B cell (primary cell): ENCODE results near the gene DPYSL3. TPM values are rescaled to one million over a fixed set of nuclear protein-coding genes. Genes with fewer than 3 reads are reported as not detected.

Experiments used
- ATAC-seq: fragments of 200-7000 bp; cut with Tn5 transposase; one replicate; pipeline ENCODE4 v1.10.0; 2021; ENCODE audit warnings: low read depth, mild to moderate bottlenecking, moderate number of reproducible peaks, moderate library complexity
- CTCF ChIA-PET: fragments of 350-600 bp; sonication (Branson Sonifier 250); formaldehyde crosslinking; loops from one replicate; lab custom pipeline; 2021; ENCODE audit warnings: antibody characterized with exemption, inconsistent platforms; lab: Charles Lee
- POLR2A ChIA-PET: fragments of 350-600 bp; sonication (Branson Sonifier 250); formaldehyde crosslinking; loops from one replicate; lab custom pipeline; 2021; ENCODE audit warnings: antibody characterized with exemption; lab: Charles Lee
- DNase-seq: peaks from one replicate; pipeline ENCODE4 v3.0.0; 2013
- H2AFZ ChIP-seq: 2 replicates; pipeline ENCODE4 v1.6.1; 2012; ENCODE audit warnings: mild to moderate bottlenecking, low read depth, low read length; ENCODE audit not compliant: insufficient read depth, poor library complexity, severe bottlenecking
- H3K27ac ChIP-seq, 2 donors: 1 replicate in 1 of 2; 2 replicates in 1 of 2; pipeline ENCODE4 v1.5.1; 2012 to 2013; ENCODE audit warnings: low read length in 2 of 2, mild to moderate bottlenecking in 2 of 2, moderate library complexity in 1 of 2
- H3K27me3 ChIP-seq, 4 experiments: fragments of 200-600 bp in 1 of 4; sonication (generic) in 1 of 4; replicated peaks in 1 of 4; 1 replicate in 2 of 4; 2 replicates in 2 of 4; pipeline versions ENCODE4 v1.6.1 to v1.7.0; 2013 to 2016; ENCODE audit warnings: low read length in 3 of 4, mild to moderate bottlenecking in 2 of 4, mixed read lengths in 1 of 4, moderate library complexity in 1 of 4; ENCODE audit not compliant: insufficient read depth in 4 of 4, control insufficient read depth in 3 of 4; ENCODE audit errors: control extremely low read depth in 1 of 4
- H3K36me3 ChIP-seq, 2 experiments: replicated peaks in 1 of 2; 1 replicate in 1 of 2; 2 replicates in 1 of 2; pipeline versions ENCODE4 v1.6.1 to v1.7.1; 2013; ENCODE audit warnings: low read length in 1 of 2; ENCODE audit not compliant: insufficient read depth in 2 of 2, control insufficient read depth in 1 of 2; ENCODE audit errors: control extremely low read depth in 1 of 2, extremely low read depth in 1 of 2
- H3K4me1 ChIP-seq, 2 donors: fragments of 200-600 bp in 1 of 2; sonication (generic) in 1 of 2; 1 replicate in 1 of 2; 2 replicates in 1 of 2; pipeline versions ENCODE4 v1.5.1 to v1.6.1; 2013 to 2017; ENCODE audit warnings: low read length in 2 of 2; ENCODE audit not compliant: control insufficient read depth in 2 of 2, insufficient read depth in 2 of 2
- H3K4me2 ChIP-seq: replicated peaks from 2 replicates; pipeline ENCODE3; 2012; ENCODE audit warnings: mild to moderate bottlenecking, low read depth, low read length; ENCODE audit not compliant: poor library complexity, severe bottlenecking
- H3K4me3 ChIP-seq, 5 experiments: fragments of 200-600 bp in 1 of 5; sonication (generic) in 1 of 5; 1 replicate in 3 of 5; 2 replicates in 2 of 5; pipeline versions ENCODE4 v1.5.1 to v1.7.0; 2011 to 2016; ENCODE audit warnings: low read length in 4 of 5, mild to moderate bottlenecking in 4 of 5, low read depth in 2 of 5, control low read depth in 1 of 5, moderate library complexity in 1 of 5; ENCODE audit not compliant: insufficient read depth in 1 of 5; ENCODE audit errors: control extremely low read depth in 1 of 5, extremely low read depth in 1 of 5
- H3K79me2 ChIP-seq: fragments of 200-600 bp; sonication (generic); one replicate; pipeline ENCODE4 v1.6.0; 2016; ENCODE audit warnings: low read length; ENCODE audit not compliant: control insufficient read depth, insufficient read depth
- H3K9ac ChIP-seq: fragments of 200-600 bp; sonication (generic); 2 replicates; pipeline ENCODE4 v1.6.1; 2017; ENCODE audit warnings: mild to moderate bottlenecking, low read length, moderate library complexity
- H3K9me3 ChIP-seq, 3 donors: one replicate each; pipeline versions ENCODE4 v1.6.1 to v1.7.1; 2013; ENCODE audit warnings: low read length in 2 of 3; ENCODE audit not compliant: control insufficient read depth in 2 of 3, insufficient read depth in 1 of 3; ENCODE audit errors: control extremely low read depth in 1 of 3
- H4K20me1 ChIP-seq: 2 replicates; pipeline ENCODE4 v1.6.0; 2012; ENCODE audit warnings: mild to moderate bottlenecking, low read length; ENCODE audit not compliant: insufficient read depth, control insufficient read depth, poor library complexity, severe bottlenecking
- H3K27ac Mint-ChIP-seq: one replicate; pipeline ENCODE4 v1.8.0; 2021; ENCODE audit warnings: mixed read lengths
- H3K27me3 Mint-ChIP-seq: one replicate; pipeline ENCODE4 v1.8.0; 2021; ENCODE audit warnings: mixed read lengths
- H3K4me1 Mint-ChIP-seq: one replicate; pipeline ENCODE4 v1.8.0; 2021; ENCODE audit warnings: mixed read lengths
- H3K4me3 Mint-ChIP-seq: one replicate; pipeline ENCODE4 v1.8.0; 2021; ENCODE audit warnings: mixed read lengths
- H3K9me3 Mint-ChIP-seq: one replicate; pipeline ENCODE4 v1.8.0; 2022; ENCODE audit warnings: mixed read lengths; ENCODE audit not compliant: insufficient read depth
- EZH2 ChIP-seq: IDR thresholded peaks from 2 replicates; pipeline ENCODE4 v1.6.1; 2012; ENCODE audit warnings: borderline replicate concordance, low read depth, mild to moderate bottlenecking, moderate library complexity, low read length; ENCODE audit not compliant: insufficient read depth, poor library complexity, severe bottlenecking
- WGBS: methylation state at CpG from one replicate; pipeline ENCODE4 v1.1.5; 2013; ENCODE audit warnings: missing lambda C conversion rate; ENCODE audit not compliant: insufficient coverage; 5-methylcytosine and 5-hydroxymethylcytosine counted together
- intact Hi-C: fragments of 100-400 bp; cut with micrococcal nuclease; formaldehyde crosslinking; loops from one replicate; pipeline ENCODE4 v1.10.0; 2022
- polyA plus RNA-seq: library from polyadenylated mRNA; depleted of rRNA; stranded (reverse); fragments of >200 nt; gene quantifications from 2 replicates; pipeline ENCODE4 v1.2.3, GENCODE V29; 2012
- total RNA-seq, 2 donors: library from RNA; stranded (reverse); fragments of 120-200 nt in 1 of 2; gene quantifications; 1 replicate in 1 of 2; 2 replicates in 1 of 2; pipeline versions ENCODE4 v1.2.3 to v1.2.4, GENCODE V29; 2013 to 2022
- TF ChIP-seq, protein P1 (sequence below): fragments of 200-600 bp; IDR thresholded peaks from one replicate; pipeline ENCODE4 v1.8.0; 2022; ENCODE audit warnings: antibody characterized with exemption, mild to moderate bottlenecking

DPYSL3 gene
- total and polyA plus RNA-seq, 2 donors (not counting 1 experiment from before 2014, with no cell fraction given) = not detected

DNA sequence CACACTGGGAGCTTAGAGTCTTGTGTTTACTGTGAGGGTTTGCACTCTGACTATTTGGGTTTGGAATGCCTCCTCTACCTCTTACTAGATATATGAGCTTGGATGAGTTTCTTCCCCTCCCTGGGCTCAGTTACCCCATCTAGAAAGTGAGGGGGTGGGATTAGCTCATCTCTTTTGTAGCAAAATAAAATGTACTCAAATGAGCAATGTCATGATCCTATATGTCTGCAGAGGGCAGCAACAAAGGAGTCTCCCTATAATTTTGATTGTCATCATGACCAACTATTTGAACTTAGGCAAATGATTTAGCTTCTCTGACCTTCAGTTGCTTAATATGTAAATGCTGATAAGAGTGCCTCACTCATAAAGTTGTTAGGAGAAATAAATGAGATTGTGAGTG, 109.0 kb downstream of the DPYSL3 start:
- Histone ChIP-seq H3K36me3 (no peaks in the 10 kb centered on the region), H3K4me3 (no peak overlapping the region), H2AFZ (no peak overlapping the region), H3K27ac (no peak overlapping the region), H3K4me1 (no peaks in the 10 kb centered on the region), H3K27me3 (no peaks in the 10 kb centered on the region), H3K79me2 (no peaks in the 10 kb centered on the region), H3K4me2 (no peak overlapping the region), H4K20me1 (no peaks in the 10 kb centered on the region), H3K9me3 (peaks cover 0 to 8% (median 0%) of the 10 kb centered on the region in 3 donors), H3K9ac (no peak overlapping the region)
- no peak for TF ChIP-seq EZH2
- TF ChIP-seq, protein P1, sequence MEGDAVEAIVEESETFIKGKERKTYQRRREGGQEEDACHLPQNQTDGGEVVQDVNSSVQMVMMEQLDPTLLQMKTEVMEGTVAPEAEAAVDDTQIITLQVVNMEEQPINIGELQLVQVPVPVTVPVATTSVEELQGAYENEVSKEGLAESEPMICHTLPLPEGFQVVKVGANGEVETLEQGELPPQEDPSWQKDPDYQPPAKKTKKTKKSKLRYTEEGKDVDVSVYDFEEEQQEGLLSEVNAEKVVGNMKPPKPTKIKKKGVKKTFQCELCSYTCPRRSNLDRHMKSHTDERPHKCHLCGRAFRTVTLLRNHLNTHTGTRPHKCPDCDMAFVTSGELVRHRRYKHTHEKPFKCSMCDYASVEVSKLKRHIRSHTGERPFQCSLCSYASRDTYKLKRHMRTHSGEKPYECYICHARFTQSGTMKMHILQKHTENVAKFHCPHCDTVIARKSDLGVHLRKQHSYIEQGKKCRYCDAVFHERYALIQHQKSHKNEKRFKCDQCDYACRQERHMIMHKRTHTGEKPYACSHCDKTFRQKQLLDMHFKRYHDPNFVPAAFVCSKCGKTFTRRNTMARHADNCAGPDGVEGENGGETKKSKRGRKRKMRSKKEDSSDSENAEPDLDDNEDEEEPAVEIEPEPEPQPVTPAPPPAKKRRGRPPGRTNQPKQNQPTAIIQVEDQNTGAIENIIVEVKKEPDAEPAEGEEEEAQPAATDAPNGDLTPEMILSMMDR = no peak
- POLR2A ChIA-PET = no interaction called here
- DNase-seq (no peak), ATAC-seq (no peak)
- Mint-ChIP-seq H3K4me3 (no peak overlapping the region), H3K9me3 (no peaks in the 10 kb centered on the region), H3K27me3 (no peaks in the 10 kb centered on the region), H3K4me1 (no peaks in the 10 kb centered on the region), H3K27ac (no peak overlapping the region)
- intact Hi-C loops = no loop called here
- CTCF ChIA-PET = no interaction called here

DNA sequence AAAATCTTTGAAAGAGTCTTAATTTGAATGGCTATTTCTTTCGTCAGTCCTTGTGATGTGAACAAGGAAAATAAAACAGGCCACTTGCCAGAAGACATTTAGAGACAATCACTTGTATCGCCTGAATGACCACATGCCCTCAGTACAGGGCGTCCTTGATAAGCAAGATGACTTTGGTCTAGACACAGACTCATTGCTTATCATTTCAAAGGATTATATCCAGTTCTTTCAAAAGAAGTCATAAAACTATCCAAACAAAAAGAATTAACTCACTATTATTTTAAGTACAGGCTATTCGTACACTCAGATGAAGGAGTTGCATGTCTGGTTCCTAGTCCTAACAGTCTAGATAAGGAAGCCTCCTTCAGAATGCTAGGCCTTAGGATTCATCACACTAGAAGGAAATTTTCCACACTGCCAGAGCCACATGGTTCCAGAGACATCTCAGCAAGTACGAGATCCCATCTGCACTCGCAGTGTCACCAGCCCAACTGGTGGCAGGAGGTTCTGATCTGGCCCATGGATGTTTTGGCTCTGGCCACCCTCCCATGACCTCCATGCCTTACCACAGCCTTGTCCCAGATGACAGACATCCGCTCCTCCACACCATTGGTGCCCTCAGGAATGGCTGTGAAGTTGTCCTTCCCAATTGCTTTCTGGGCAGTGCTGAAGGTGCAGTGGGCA, 109.6 kb downstream of the DPYSL3 start:
- H3K27me3 Mint-ChIP-seq = no peaks in the 10 kb centered on the region
- 95% methylated on average over 5 of the region's 7 CpGs for WGBS
- Histone ChIP-seq H3K9ac (no peak overlapping the region), H2AFZ (no peak overlapping the region), H3K36me3 (no peaks in the 10 kb centered on the region), H3K27me3 (no peaks in the 10 kb centered on the region), H3K4me2 (no peak overlapping the region), H3K4me1 (no peaks in the 10 kb centered on the region), H3K27ac (no peak overlapping the region), H3K79me2 (no peaks in the 10 kb centered on the region), H3K9me3 (peaks cover 0 to 8% (median 0%) of the 10 kb centered on the region in 3 donors), H3K4me3 (no peak overlapping the region), H4K20me1 (no peaks in the 10 kb centered on the region)
- ATAC-seq (no peak), DNase-seq (no peak)
- ChIA-PET CTCF (no interaction called here), POLR2A (no interaction called here)
- TF ChIP-seq, protein P1 = no peak
- TF ChIP-seq EZH2 = no peak
- no peak overlapping the region for H3K4me3 Mint-ChIP-seq
- intact Hi-C loops = no loop called here
- H3K27ac Mint-ChIP-seq = no peak overlapping the region
- H3K9me3 Mint-ChIP-seq = no peaks in the 10 kb centered on the region
- H3K4me1 Mint-ChIP-seq = no peaks in the 10 kb centered on the region
